HAP-1 (cell line): ENCODE results near the gene PTPRN2.

ENCODE experiments used
- DNase-seq, 2 experiments: peaks; one replicate each; pipeline ENCODE4 v3.0.0-alpha.2; 2016 to 2020; ENCODE audit warnings: low spot score in 2 of 2
- H3K27me3 ChIP-seq: fragments of 250-450 bp; sonication (Bioruptor Pico); 2 replicates; pipeline ENCODE4 v1.5.1; 2020; ENCODE audit warnings: low read depth, mild to moderate bottlenecking, moderate library complexity
- H3K36me3 ChIP-seq: fragments of 250-450 bp; sonication (Bioruptor Pico); replicated peaks from 2 replicates; pipeline ENCODE4 v1.5.1; 2020; ENCODE audit warnings: mild to moderate bottlenecking
- H3K4me1 ChIP-seq: fragments of 250-450 bp; sonication (Bioruptor Pico); 2 replicates; pipeline ENCODE4 v1.5.1; 2020; ENCODE audit warnings: mild to moderate bottlenecking
- H3K4me3 ChIP-seq: fragments of 250-450 bp; sonication (Bioruptor Pico); 2 replicates; pipeline ENCODE4 v1.5.1; 2020; ENCODE audit warnings: mild to moderate bottlenecking, moderate library complexity
- H3K9me3 ChIP-seq: fragments of 250-450 bp; sonication (Bioruptor Pico); 2 replicates; pipeline ENCODE4 v1.5.1; 2020; ENCODE audit warnings: mild to moderate bottlenecking, moderate library complexity
- in situ Hi-C: fragments of 300-500 bp; cut with MboI; formaldehyde crosslinking; loops from 3 replicates; pipeline ENCODE4 v1.14.3; 2020; ENCODE audit warnings: low sequenced_read_pairs, inconsistent platforms, mixed read lengths

The PTPRN2 gene

GRCh38 chr7:157615101-157615817 is 972.4 kb downstream of the PTPRN2 start:
- H3K27me3 ChIP-seq, result no peaks in the 10 kb centered on the region

GRCh38 chr7:157614457-157615020 is 973.1 kb downstream of the PTPRN2 start:
- DNase-seq, result no peak
- Histone ChIP-seq H3K36me3 (no peaks in the 10 kb centered on the region), H3K9me3 (no peaks in the 10 kb centered on the region), H3K27me3 (no peaks in the 10 kb centered on the region), H3K4me3 (no peak overlapping the region), H3K4me1 (no peaks in the 10 kb centered on the region)
- in situ Hi-C loops, result no loop called here

More at GRCh38 chr7:157615101-157615817, 972.4 kb downstream of the PTPRN2 start:
- DNase-seq, result no peak
- Histone ChIP-seq H3K36me3 (no peaks in the 10 kb centered on the region), H3K4me3 (no peak overlapping the region), H3K4me1 (no peaks in the 10 kb centered on the region), H3K9me3 (no peaks in the 10 kb centered on the region)
- in situ Hi-C loops, result no loop called here

GRCh38 chr7:157613575-157614322 is 973.9 kb downstream of the PTPRN2 start:
- in situ Hi-C loops, result no loop called here
- DNase-seq, result no peak
- Histone ChIP-seq H3K4me1 (no peaks in the 10 kb centered on the region), H3K27me3 (no peaks in the 10 kb centered on the region), H3K9me3 (no peaks in the 10 kb centered on the region), H3K4me3 (no peak overlapping the region), H3K36me3 (no peaks in the 10 kb centered on the region)

GRCh38 chr7:157612664-157613561 is 974.7 kb downstream of the PTPRN2 start:
- in situ Hi-C loops, result no loop called here
- DNase-seq, result no peak
- H3K4me3 ChIP-seq, result no peak overlapping the region
- no peaks in the 10 kb centered on the region for H3K9me3 ChIP-seq
- no peaks in the 10 kb centered on the region for H3K4me1 ChIP-seq
- H3K36me3 ChIP-seq, result no peaks in the 10 kb centered on the region
- no peaks in the 10 kb centered on the region for H3K27me3 ChIP-seq

- in situ Hi-C loops, result no loop called here
- Histone ChIP-seq H3K4me3 (no peak overlapping the region), H3K36me3 (no peaks in the 10 kb centered on the region), H3K27me3 (no peaks in the 10 kb centered on the region), H3K9me3 (no peaks in the 10 kb centered on the region), H3K4me1 (no peaks in the 10 kb centered on the region)
- DNase-seq, result no peak
These were observed 975.5 kb downstream of the PTPRN2 start for GRCh38 chr7:157612009-157612663.

- no peak for DNase-seq
- in situ Hi-C loops, result no loop called here
- Histone ChIP-seq H3K27me3 (no peaks in the 10 kb centered on the region), H3K4me3 (no peak overlapping the region), H3K4me1 (no peaks in the 10 kb centered on the region), H3K36me3 (no peaks in the 10 kb centered on the region), H3K9me3 (no peaks in the 10 kb centered on the region)
These were observed 976.3 kb downstream of the PTPRN2 start for GRCh38 chr7:157611341-157611740.

GRCh38 chr7:157610671-157611295 is 976.8 kb downstream of the PTPRN2 start:
- no peaks in the 10 kb centered on the region for H3K36me3 ChIP-seq
- in situ Hi-C loops, result no loop called here
- no peak overlapping the region for H3K4me3 ChIP-seq
- no peaks in the 10 kb centered on the region for H3K9me3 ChIP-seq
- DNase-seq, result no peak
- no peaks in the 10 kb centered on the region for H3K4me1 ChIP-seq
- H3K27me3 ChIP-seq, result no peaks in the 10 kb centered on the region

GRCh38 chr7:157609932-157610640 is 977.5 kb downstream of the PTPRN2 start:
- Histone ChIP-seq H3K36me3 (no peaks in the 10 kb centered on the region), H3K9me3 (no peaks in the 10 kb centered on the region), H3K4me3 (no peak overlapping the region), H3K27me3 (no peaks in the 10 kb centered on the region), H3K4me1 (no peaks in the 10 kb centered on the region)
- no peak for DNase-seq
- in situ Hi-C loops, result no loop called here

GRCh38 chr7:157609516-157609915 is 978.1 kb downstream of the PTPRN2 start:
- H3K36me3 ChIP-seq, result no peaks in the 10 kb centered on the region
- in situ Hi-C loops, result no loop called here
- no peaks in the 10 kb centered on the region for H3K27me3 ChIP-seq
- no peak for DNase-seq
- H3K4me3 ChIP-seq, result no peak overlapping the region
- H3K9me3 ChIP-seq, result no peaks in the 10 kb centered on the region
- H3K4me1 ChIP-seq, result no peaks in the 10 kb centered on the region

- H3K36me3 ChIP-seq, result no peaks in the 10 kb centered on the region
- H3K4me1 ChIP-seq, result no peaks in the 10 kb centered on the region
- H3K9me3 ChIP-seq, result no peaks in the 10 kb centered on the region
- H3K4me3 ChIP-seq, result no peak overlapping the region
- H3K27me3 ChIP-seq, result no peaks in the 10 kb centered on the region
- in situ Hi-C loops, result no loop called here
- DNase-seq, result no peak
These were observed 980.4 kb downstream of the PTPRN2 start for GRCh38 chr7:157607218-157607617.

GRCh38 chr7:157606140-157606539 is 981.5 kb downstream of the PTPRN2 start:
- no peak for DNase-seq
- H3K4me3 ChIP-seq, result no peak overlapping the region
- no peaks in the 10 kb centered on the region for H3K4me1 ChIP-seq
- in situ Hi-C loops, result no loop called here
- H3K9me3 ChIP-seq, result no peaks in the 10 kb centered on the region
- H3K36me3 ChIP-seq, result no peaks in the 10 kb centered on the region
- no peaks in the 10 kb centered on the region for H3K27me3 ChIP-seq

- no peak for DNase-seq
- Histone ChIP-seq H3K36me3 (no peaks in the 10 kb centered on the region), H3K27me3 (no peaks in the 10 kb centered on the region), H3K4me3 (no peak overlapping the region), H3K4me1 (no peaks in the 10 kb centered on the region), H3K9me3 (no peaks in the 10 kb centered on the region)
- in situ Hi-C loops, result no loop called here
These were observed 982.0 kb downstream of the PTPRN2 start for GRCh38 chr7:157605638-157606037.
